Peyer's patch (tissue), 4 donors: ENCODE results near the gene CLEC5A.

Experiments used
- CTCF ChIP-seq, 6 experiments: fragments of 450-650 bp in 4 of 6; fragments of 200-600 bp in 2 of 6; sonication (generic) in 1 of 6; IDR thresholded peaks; one replicate each; pipeline ENCODE4 v1.5.1; 2017 to 2019; ENCODE audit warnings: antibody characterized with exemption in 6 of 6, mild to moderate bottlenecking in 3 of 6, moderate library complexity in 1 of 6
- POLR2A ChIP-seq, 2 donors: fragments of 450-650 bp; IDR thresholded peaks; one replicate each; pipeline ENCODE4 v1.5.1; 2017; ENCODE audit warnings: antibody characterized with exemption in 2 of 2, mild to moderate bottlenecking in 2 of 2, moderate library complexity in 2 of 2

- no peak for TF ChIP-seq CTCF (IDR thresholded peaks at IDR 0.05)
- no peak for TF ChIP-seq POLR2A (IDR thresholded peaks at IDR 0.05)
Measured at GRCh38 chr7:141889321-141889720, 57.5 kb downstream of the CLEC5A start.
